PFSK-1 (cell line): ENCODE results near the gene TARBP1.

ENCODE experiments used
- POLR2AphosphoS5 ChIP-seq: IDR thresholded peaks from 2 replicates; pipeline ENCODE4 v1.6.1; 2012; ENCODE audit warnings: low read depth, mild to moderate bottlenecking, control low read depth, low read length, moderate library complexity
- REST ChIP-seq, 2 experiments: IDR thresholded peaks; 2 replicates each; pipeline versions ENCODE4 v1.6.1 to v1.8.0; 2011 to 2012; ENCODE audit warnings: low read depth in 2 of 2, low read length in 2 of 2, control low read depth in 1 of 2, inconsistent platforms in 1 of 2, mild to moderate bottlenecking in 1 of 2, moderate library complexity in 1 of 2; ENCODE audit not compliant: insufficient read depth in 1 of 2
- SIN3A ChIP-seq: IDR thresholded peaks from 2 replicates; pipeline ENCODE4 v1.6.1; 2012; ENCODE audit warnings: mild to moderate bottlenecking, low read length, moderate library complexity, borderline replicate concordance; ENCODE audit not compliant: insufficient read depth
- TAF1 ChIP-seq: IDR thresholded peaks from 2 replicates; pipeline ENCODE4 v1.6.1; 2012; ENCODE audit warnings: low read length, control low read depth, borderline replicate concordance; ENCODE audit not compliant: insufficient read depth

- TF ChIP-seq TAF1 (no peak), POLR2AphosphoS5 (no peak), REST (IDR thresholded peaks at IDR 0.05; ENCODE audit: insufficient read depth in 1 of 2, low read depth in 2 of 2, low read length in 2 of 2) (no peak), SIN3A (no peak)
These were observed 8.2 kb upstream of the TARBP1 start for GRCh38 chr1:234486858-234487840.
